Loucy (cell line): ENCODE data around the gene SLC5A8.

Experiments used
- H2AFZ ChIP-seq: fragments of 200-600 bp; sonication (generic); 2 replicates; pipeline ENCODE4 v1.6.0; 2016; ENCODE audit warnings: antibody characterized with exemption, mild to moderate bottlenecking, low read length, moderate library complexity
- H3F3A ChIP-seq: fragments of 200-600 bp; 2 replicates; pipeline ENCODE4 v1.6.0; 2016; ENCODE audit warnings: antibody characterized with exemption, low read depth, mild to moderate bottlenecking
- H3K27me3 ChIP-seq: fragments of 200-600 bp; sonication (generic); 2 replicates; pipeline ENCODE4 v1.6.1; 2014; ENCODE audit warnings: low read length, mild to moderate bottlenecking; ENCODE audit not compliant: insufficient read depth, poor library complexity, severe bottlenecking
- H3K36me3 ChIP-seq: fragments of 200-600 bp; sonication (generic); 2 replicates; pipeline ENCODE4 v1.6.1; 2016; ENCODE audit warnings: low read length; ENCODE audit not compliant: insufficient read depth
- H3K4me1 ChIP-seq: fragments of 200-600 bp; sonication (generic); 2 replicates; pipeline ENCODE4 v1.5.1; 2014; ENCODE audit warnings: low read length, mild to moderate bottlenecking; ENCODE audit not compliant: insufficient read depth, poor library complexity, severe bottlenecking
- H3K4me2 ChIP-seq: fragments of 200-600 bp; sonication (generic); 2 replicates; pipeline ENCODE4 v1.6.0; 2014; ENCODE audit warnings: antibody characterized with exemption, low read length, low read depth, mild to moderate bottlenecking; ENCODE audit not compliant: poor library complexity, severe bottlenecking
- H3K4me3 ChIP-seq: fragments of 200-600 bp; sonication (generic); 2 replicates; pipeline ENCODE4 v1.5.1; 2014; ENCODE audit warnings: low read length, mild to moderate bottlenecking, mixed read lengths; ENCODE audit not compliant: poor library complexity, severe bottlenecking
- H3K79me2 ChIP-seq: fragments of 200-600 bp; sonication (generic); 2 replicates; pipeline ENCODE4 v1.6.1; 2014; ENCODE audit warnings: low read length; ENCODE audit not compliant: insufficient read depth
- H3K9ac ChIP-seq: fragments of 200-600 bp; sonication (generic); 2 replicates; pipeline ENCODE4 v1.6.0; 2014; ENCODE audit warnings: mild to moderate bottlenecking, low read depth, low read length, moderate library complexity; ENCODE audit not compliant: poor library complexity, severe bottlenecking
- H3K9me2 ChIP-seq: fragments of 200-600 bp; sonication (generic); replicated peaks from 2 replicates; pipeline ENCODE4 v1.6.1; 2016; ENCODE audit warnings: low read depth, low read length, mixed read lengths
- H3K9me3 ChIP-seq: fragments of 200-600 bp; sonication (generic); 2 replicates; pipeline ENCODE4 v1.6.1; 2014; ENCODE audit warnings: mild to moderate bottlenecking, antibody characterized with exemption, low read length, low read depth; ENCODE audit not compliant: insufficient read depth
- H4K20me1 ChIP-seq: fragments of 200-600 bp; sonication (generic); 2 replicates; pipeline ENCODE4 v1.6.0; 2014; ENCODE audit warnings: antibody characterized with exemption, low read length, mild to moderate bottlenecking; ENCODE audit not compliant: insufficient read depth, poor library complexity, severe bottlenecking
- CTCF ChIP-seq: fragments of 200-600 bp; sonication (generic); conservative IDR thresholded peaks from 2 replicates; pipeline ENCODE4 v1.5.1; 2014; ENCODE audit warnings: mild to moderate bottlenecking, antibody characterized with exemption, low read length
- EZH2phosphoT487 ChIP-seq: fragments of 200-600 bp; IDR thresholded peaks from 2 replicates; pipeline ENCODE4 v1.6.1; 2018; ENCODE audit warnings: antibody characterized with exemption, mild to moderate bottlenecking, moderate library complexity, borderline replicate concordance

Gene SLC5A8

GRCh38 chr12:101238306-101238705, 28.3 kb upstream of the SLC5A8 start:
- Histone ChIP-seq H3K4me3 (no peak overlapping the region), H3K4me1 (no peaks in the 10 kb centered on the region), H3K9ac (no peak overlapping the region), H2AFZ (no peak overlapping the region), H4K20me1 (no peaks in the 10 kb centered on the region), H3K9me3 (no peaks in the 10 kb centered on the region), H3K27me3 (no peaks in the 10 kb centered on the region), H3K79me2 (no peaks in the 10 kb centered on the region), H3F3A (no peaks in the 10 kb centered on the region), H3K36me3 (no peaks in the 10 kb centered on the region), H3K9me2 (no peaks in the 10 kb centered on the region), H3K4me2 (no peak overlapping the region)
- TF ChIP-seq CTCF: no peak
- no peak for TF ChIP-seq EZH2phosphoT487

GRCh38 chr12:101235686-101236085, 25.6 kb upstream of the SLC5A8 start:
- no peaks in the 10 kb centered on the region for H3K9me2 ChIP-seq
- no peaks in the 10 kb centered on the region for H3K27me3 ChIP-seq
- H3K9ac ChIP-seq: no peak overlapping the region
- no peak overlapping the region for H3K4me3 ChIP-seq
- no peak for TF ChIP-seq EZH2phosphoT487
- no peak for TF ChIP-seq CTCF
- H4K20me1 ChIP-seq: no peaks in the 10 kb centered on the region
- no peak overlapping the region for H3K4me2 ChIP-seq
- no peaks in the 10 kb centered on the region for H3K36me3 ChIP-seq
- no peaks in the 10 kb centered on the region for H3K9me3 ChIP-seq
- no peak overlapping the region for H2AFZ ChIP-seq
- H3K4me1 ChIP-seq: no peaks in the 10 kb centered on the region
- H3K79me2 ChIP-seq: no peaks in the 10 kb centered on the region
- no peaks in the 10 kb centered on the region for H3F3A ChIP-seq

GRCh38 chr12:101231636-101232035, 21.6 kb upstream of the SLC5A8 start:
- Histone ChIP-seq H3K36me3 (no peaks in the 10 kb centered on the region), H3K9me2 (no peaks in the 10 kb centered on the region), H3K9me3 (no peaks in the 10 kb centered on the region), H3K4me3 (no peak overlapping the region), H3K9ac (no peak overlapping the region), H3F3A (no peaks in the 10 kb centered on the region), H3K79me2 (no peaks in the 10 kb centered on the region), H3K4me1 (no peaks in the 10 kb centered on the region), H4K20me1 (no peaks in the 10 kb centered on the region), H3K27me3 (no peaks in the 10 kb centered on the region), H2AFZ (no peak overlapping the region), H3K4me2 (no peak overlapping the region)
- TF ChIP-seq CTCF (no peak), EZH2phosphoT487 (no peak)
